ENCODE results near the gene STAG1.

STAG1 gene

GRCh38 chr3:136730595-136731273, 21.4 kb downstream of the STAG1 start:
- Histone ChIP-seq H3K4me3 (ENCODE audit: low read length, poor library complexity, severe bottlenecking) (no peak overlapping the region), H3K4me1 (ENCODE audit: insufficient read depth, low read length, poor library complexity, severe bottlenecking) (peaks cover 45% of the 10 kb centered on the region), H3K36me3 (ENCODE audit: insufficient read depth, low read length) (peaks cover under 1% of the 10 kb centered on the region; the same call in 1 of the 2 replicates), H3K79me2 (ENCODE audit: insufficient read depth, low read length) (peaks cover 100% of the 10 kb centered on the region), H3K4me2 (ENCODE audit: low read depth, low read length, poor library complexity, severe bottlenecking) (peak overlapping the region; percentile 12), H3K9me2 (replicated peaks; ENCODE audit: low read depth, low read length) (no peaks in the 10 kb centered on the region), H3K9ac (ENCODE audit: low read depth, low read length, poor library complexity, severe bottlenecking) (no peak overlapping the region), H3K27me3 (ENCODE audit: insufficient read depth, low read length, poor library complexity, severe bottlenecking) (no peaks in the 10 kb centered on the region), H3K9me3 (ENCODE audit: insufficient read depth, low read depth, low read length) (no peaks in the 10 kb centered on the region), H3F3A (ENCODE audit: low read depth) (no peaks in the 10 kb centered on the region), H4K20me1 (ENCODE audit: insufficient read depth, low read length, poor library complexity, severe bottlenecking) (peaks cover 55% of the 10 kb centered on the region), H2AFZ (ENCODE audit: low read length) (no peak overlapping the region)
- TF ChIP-seq, protein P1, sequence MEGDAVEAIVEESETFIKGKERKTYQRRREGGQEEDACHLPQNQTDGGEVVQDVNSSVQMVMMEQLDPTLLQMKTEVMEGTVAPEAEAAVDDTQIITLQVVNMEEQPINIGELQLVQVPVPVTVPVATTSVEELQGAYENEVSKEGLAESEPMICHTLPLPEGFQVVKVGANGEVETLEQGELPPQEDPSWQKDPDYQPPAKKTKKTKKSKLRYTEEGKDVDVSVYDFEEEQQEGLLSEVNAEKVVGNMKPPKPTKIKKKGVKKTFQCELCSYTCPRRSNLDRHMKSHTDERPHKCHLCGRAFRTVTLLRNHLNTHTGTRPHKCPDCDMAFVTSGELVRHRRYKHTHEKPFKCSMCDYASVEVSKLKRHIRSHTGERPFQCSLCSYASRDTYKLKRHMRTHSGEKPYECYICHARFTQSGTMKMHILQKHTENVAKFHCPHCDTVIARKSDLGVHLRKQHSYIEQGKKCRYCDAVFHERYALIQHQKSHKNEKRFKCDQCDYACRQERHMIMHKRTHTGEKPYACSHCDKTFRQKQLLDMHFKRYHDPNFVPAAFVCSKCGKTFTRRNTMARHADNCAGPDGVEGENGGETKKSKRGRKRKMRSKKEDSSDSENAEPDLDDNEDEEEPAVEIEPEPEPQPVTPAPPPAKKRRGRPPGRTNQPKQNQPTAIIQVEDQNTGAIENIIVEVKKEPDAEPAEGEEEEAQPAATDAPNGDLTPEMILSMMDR (conservative IDR thresholded peaks at IDR 0.05; ENCODE audit: low read length), result no peak
- TF ChIP-seq EZH2phosphoT487 (IDR thresholded peaks at IDR 0.05; ENCODE audit: borderline replicate concordance), result no peak

DNA sequence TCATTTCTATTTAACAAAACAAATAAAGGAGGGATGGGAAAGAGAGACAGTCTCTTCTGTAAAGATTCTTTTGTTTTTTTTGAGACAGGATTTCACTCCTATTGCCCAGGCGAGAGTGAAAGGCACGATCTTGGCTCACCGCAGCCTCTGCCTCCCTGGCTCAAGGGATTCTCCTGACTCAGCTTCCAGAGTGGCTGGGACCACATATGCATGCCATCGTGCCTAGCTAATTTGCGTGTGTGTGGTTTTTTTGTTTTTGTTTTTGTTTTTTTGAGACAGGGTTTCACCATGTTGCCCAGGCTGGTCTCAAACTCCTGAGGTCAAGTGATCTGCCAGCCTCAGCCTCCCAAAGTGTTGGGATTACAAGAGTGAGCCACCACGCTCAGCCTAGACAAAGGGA, 23.3 kb downstream of the STAG1 start:
- Histone ChIP-seq H3F3A (ENCODE audit: low read depth) (no peaks in the 10 kb centered on the region), H3K9me2 (replicated peaks; ENCODE audit: low read depth, low read length) (no peaks in the 10 kb centered on the region), H3K36me3 (ENCODE audit: insufficient read depth, low read length) (no peaks in the 10 kb centered on the region), H3K9me3 (ENCODE audit: insufficient read depth, low read depth, low read length) (no peaks in the 10 kb centered on the region), H4K20me1 (ENCODE audit: insufficient read depth, low read length, poor library complexity, severe bottlenecking) (peaks cover 60% of the 10 kb centered on the region), H3K4me1 (ENCODE audit: insufficient read depth, low read length, poor library complexity, severe bottlenecking) (peaks cover 42% of the 10 kb centered on the region), H3K4me2 (ENCODE audit: low read depth, low read length, poor library complexity, severe bottlenecking) (no peak overlapping the region), H3K9ac (ENCODE audit: low read depth, low read length, poor library complexity, severe bottlenecking) (no peak overlapping the region), H2AFZ (ENCODE audit: low read length) (no peak overlapping the region), H3K79me2 (ENCODE audit: insufficient read depth, low read length) (peaks cover 98% of the 10 kb centered on the region), H3K4me3 (ENCODE audit: low read length, poor library complexity, severe bottlenecking) (no peak overlapping the region), H3K27me3 (ENCODE audit: insufficient read depth, low read length, poor library complexity, severe bottlenecking) (no peaks in the 10 kb centered on the region)
- no peak for TF ChIP-seq EZH2phosphoT487 (IDR thresholded peaks at IDR 0.05; ENCODE audit: borderline replicate concordance)
- TF ChIP-seq, protein P1 (conservative IDR thresholded peaks at IDR 0.05; ENCODE audit: low read length), result no peak

DNA sequence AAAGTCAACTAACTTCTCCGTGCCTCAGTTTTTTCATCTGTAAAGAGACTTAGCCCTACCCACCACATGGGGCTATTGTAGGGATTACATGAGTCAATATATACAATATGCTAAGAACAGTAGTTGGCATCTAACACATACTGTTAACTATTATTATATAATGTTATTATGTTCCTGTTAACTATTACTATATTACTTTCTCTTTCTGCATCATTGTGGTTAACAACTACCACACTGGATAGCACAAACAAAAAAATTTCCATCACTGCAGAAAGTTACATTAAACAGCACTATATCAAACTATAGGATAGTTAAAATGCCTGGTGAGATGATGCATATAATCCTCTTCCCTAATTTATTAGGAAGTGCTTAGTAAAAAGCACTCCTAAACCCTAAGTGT, 23.7 kb downstream of the STAG1 start:
- Histone ChIP-seq H3K27me3 (ENCODE audit: insufficient read depth, low read length, poor library complexity, severe bottlenecking) (no peaks in the 10 kb centered on the region), H3K4me2 (ENCODE audit: low read depth, low read length, poor library complexity, severe bottlenecking) (no peak overlapping the region), H3K79me2 (ENCODE audit: insufficient read depth, low read length) (peaks cover 97% of the 10 kb centered on the region), H3K9me3 (ENCODE audit: insufficient read depth, low read depth, low read length) (no peaks in the 10 kb centered on the region), H3K9me2 (replicated peaks; ENCODE audit: low read depth, low read length) (no peaks in the 10 kb centered on the region), H2AFZ (ENCODE audit: low read length) (no peak overlapping the region), H3K4me1 (ENCODE audit: insufficient read depth, low read length, poor library complexity, severe bottlenecking) (peaks cover 42% of the 10 kb centered on the region), H3K36me3 (ENCODE audit: insufficient read depth, low read length) (no peaks in the 10 kb centered on the region), H3K9ac (ENCODE audit: low read depth, low read length, poor library complexity, severe bottlenecking) (no peak overlapping the region), H4K20me1 (ENCODE audit: insufficient read depth, low read length, poor library complexity, severe bottlenecking) (peaks cover 59% of the 10 kb centered on the region), H3F3A (ENCODE audit: low read depth) (no peaks in the 10 kb centered on the region), H3K4me3 (ENCODE audit: low read length, poor library complexity, severe bottlenecking) (no peak overlapping the region)
- TF ChIP-seq, protein P1 (conservative IDR thresholded peaks at IDR 0.05; ENCODE audit: low read length), result no peak

All from Loucy (cell line).